Measurements from ENCODE around the gene HNRNPR.

DNA sequence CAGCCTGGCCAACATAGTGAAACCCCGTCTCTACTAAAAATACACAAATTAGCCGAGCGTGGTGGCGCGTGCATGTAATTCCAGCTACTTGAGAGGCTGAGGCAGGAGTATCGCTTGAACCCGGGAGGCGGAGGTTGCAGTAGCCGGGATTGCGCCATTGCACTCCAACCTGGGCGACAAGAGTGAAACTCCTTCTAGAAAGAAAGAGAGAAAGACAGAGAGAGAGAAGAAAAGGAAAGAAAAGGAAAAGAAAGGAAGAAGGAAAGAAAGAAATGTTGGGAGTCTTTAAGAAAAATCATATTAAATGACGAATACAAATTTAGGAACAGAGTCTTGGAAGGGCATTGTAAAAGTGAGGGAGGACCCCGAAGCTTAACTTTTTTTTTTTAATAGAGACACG is 1.8 kb upstream of the HNRNPR start:
- no peak for TF ChIP-seq EZH2phosphoT487 (IDR thresholded peaks at IDR 0.05; ENCODE audit: borderline replicate concordance, low read length)
- TF ChIP-seq, protein P1, sequence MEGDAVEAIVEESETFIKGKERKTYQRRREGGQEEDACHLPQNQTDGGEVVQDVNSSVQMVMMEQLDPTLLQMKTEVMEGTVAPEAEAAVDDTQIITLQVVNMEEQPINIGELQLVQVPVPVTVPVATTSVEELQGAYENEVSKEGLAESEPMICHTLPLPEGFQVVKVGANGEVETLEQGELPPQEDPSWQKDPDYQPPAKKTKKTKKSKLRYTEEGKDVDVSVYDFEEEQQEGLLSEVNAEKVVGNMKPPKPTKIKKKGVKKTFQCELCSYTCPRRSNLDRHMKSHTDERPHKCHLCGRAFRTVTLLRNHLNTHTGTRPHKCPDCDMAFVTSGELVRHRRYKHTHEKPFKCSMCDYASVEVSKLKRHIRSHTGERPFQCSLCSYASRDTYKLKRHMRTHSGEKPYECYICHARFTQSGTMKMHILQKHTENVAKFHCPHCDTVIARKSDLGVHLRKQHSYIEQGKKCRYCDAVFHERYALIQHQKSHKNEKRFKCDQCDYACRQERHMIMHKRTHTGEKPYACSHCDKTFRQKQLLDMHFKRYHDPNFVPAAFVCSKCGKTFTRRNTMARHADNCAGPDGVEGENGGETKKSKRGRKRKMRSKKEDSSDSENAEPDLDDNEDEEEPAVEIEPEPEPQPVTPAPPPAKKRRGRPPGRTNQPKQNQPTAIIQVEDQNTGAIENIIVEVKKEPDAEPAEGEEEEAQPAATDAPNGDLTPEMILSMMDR (conservative IDR thresholded peaks at IDR 0.05; ENCODE audit: low read depth, low read length): no peak

Data from PC-3 (cell line).